Calu3 (cell line): ENCODE results near the gene ZSCAN10. TPM values are rescaled to one million over a fixed set of nuclear protein-coding genes. Genes with fewer than 3 reads are reported as not detected.

ENCODE experiments used
- BruUV-seq: library from RNA; stranded (reverse); fragments of 400-500 nt; replicated peaks from 2 replicates; lab custom pipeline; 2021; lab: Mats Ljungman, UMichigan
- CTCF ChIA-PET: fragments of 300-600 bp; sonication (Branson Sonifier 250); formaldehyde crosslinking; loops from one replicate; lab custom pipeline; 2022; ENCODE audit warnings: antibody characterized with exemption; lab: Charles Lee
- DNase-seq: peaks from one replicate; pipeline ENCODE4 v3.0.0; 2022
- H3K27ac Mint-ChIP-seq: one replicate; pipeline ENCODE4 v1.8.0; 2022; ENCODE audit warnings: mixed read lengths; ENCODE audit not compliant: unreplicated experiment
- H3K27me3 Mint-ChIP-seq: one replicate; pipeline ENCODE4 v1.8.0; 2022; ENCODE audit warnings: mixed read lengths; ENCODE audit not compliant: unreplicated experiment
- H3K36me3 Mint-ChIP-seq: one replicate; pipeline ENCODE4 v1.8.0; 2022; ENCODE audit warnings: mild to moderate bottlenecking, moderate library complexity, mixed read lengths; ENCODE audit not compliant: insufficient read depth, unreplicated experiment
- H3K4me1 Mint-ChIP-seq: one replicate; pipeline ENCODE4 v1.8.0; 2022; ENCODE audit warnings: mild to moderate bottlenecking, low read depth, mixed read lengths; ENCODE audit not compliant: unreplicated experiment
- H3K4me3 Mint-ChIP-seq: one replicate; pipeline ENCODE4 v1.8.0; 2022; ENCODE audit warnings: mild to moderate bottlenecking, low read depth, moderate library complexity, mixed read lengths; ENCODE audit not compliant: unreplicated experiment
- H3K9me3 Mint-ChIP-seq: one replicate; pipeline ENCODE4 v1.8.0; 2022; ENCODE audit warnings: low read depth, mixed read lengths; ENCODE audit not compliant: unreplicated experiment
- intact Hi-C: fragments of 100-400 bp; cut with micrococcal nuclease; formaldehyde crosslinking; loops from one replicate; pipeline ENCODE4 v1.10.0; 2022; ENCODE audit not compliant: unreplicated experiment
- total RNA-seq: library from RNA; stranded (reverse); gene quantifications from 2 replicates; pipeline ENCODE4 v1.2.3, GENCODE V29; 2022
- TF ChIP-seq, protein P1 (sequence below): fragments of 200-600 bp; IDR thresholded peaks from one replicate; pipeline ENCODE4 v1.8.0; 2022; ENCODE audit warnings: antibody characterized with exemption; ENCODE audit not compliant: unreplicated experiment

The ZSCAN10 gene
- total RNA-seq, 1 experiment from 2014 or later: not detected

DNA sequence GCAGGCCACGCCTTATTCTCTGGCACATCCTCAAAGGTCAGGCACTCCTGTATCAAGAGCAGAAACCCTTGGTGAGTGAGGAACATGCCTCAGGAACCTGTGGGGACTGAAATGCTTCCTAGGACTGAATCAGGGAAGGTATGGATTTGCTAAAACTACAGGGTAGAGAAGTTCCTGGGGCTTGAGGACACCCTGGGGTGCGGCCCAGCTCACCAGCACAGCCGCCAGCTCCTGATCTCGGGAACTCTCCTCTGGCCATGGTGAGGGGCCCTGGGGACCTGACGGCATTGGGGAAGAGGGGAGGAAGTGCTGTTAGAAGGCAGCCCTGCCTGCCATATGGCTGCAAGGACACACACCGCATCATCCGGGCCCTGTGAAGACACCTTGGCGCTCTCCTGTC is 7.5 kb downstream of the ZSCAN10 start:
- TF ChIP-seq, protein P1, sequence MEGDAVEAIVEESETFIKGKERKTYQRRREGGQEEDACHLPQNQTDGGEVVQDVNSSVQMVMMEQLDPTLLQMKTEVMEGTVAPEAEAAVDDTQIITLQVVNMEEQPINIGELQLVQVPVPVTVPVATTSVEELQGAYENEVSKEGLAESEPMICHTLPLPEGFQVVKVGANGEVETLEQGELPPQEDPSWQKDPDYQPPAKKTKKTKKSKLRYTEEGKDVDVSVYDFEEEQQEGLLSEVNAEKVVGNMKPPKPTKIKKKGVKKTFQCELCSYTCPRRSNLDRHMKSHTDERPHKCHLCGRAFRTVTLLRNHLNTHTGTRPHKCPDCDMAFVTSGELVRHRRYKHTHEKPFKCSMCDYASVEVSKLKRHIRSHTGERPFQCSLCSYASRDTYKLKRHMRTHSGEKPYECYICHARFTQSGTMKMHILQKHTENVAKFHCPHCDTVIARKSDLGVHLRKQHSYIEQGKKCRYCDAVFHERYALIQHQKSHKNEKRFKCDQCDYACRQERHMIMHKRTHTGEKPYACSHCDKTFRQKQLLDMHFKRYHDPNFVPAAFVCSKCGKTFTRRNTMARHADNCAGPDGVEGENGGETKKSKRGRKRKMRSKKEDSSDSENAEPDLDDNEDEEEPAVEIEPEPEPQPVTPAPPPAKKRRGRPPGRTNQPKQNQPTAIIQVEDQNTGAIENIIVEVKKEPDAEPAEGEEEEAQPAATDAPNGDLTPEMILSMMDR: no peak
- intact Hi-C loops: no loop called here
- Mint-ChIP-seq H3K27ac (no peak overlapping the region), H3K4me1 (no peaks in the 10 kb centered on the region), H3K27me3 (peaks cover 43% of the 10 kb centered on the region), H3K4me3 (no peak overlapping the region), H3K9me3 (no peaks in the 10 kb centered on the region), H3K36me3 (no peaks in the 10 kb centered on the region)
- no TSS peak for BruUV-seq
- no peak for DNase-seq
- CTCF ChIA-PET: no interaction called here

DNA sequence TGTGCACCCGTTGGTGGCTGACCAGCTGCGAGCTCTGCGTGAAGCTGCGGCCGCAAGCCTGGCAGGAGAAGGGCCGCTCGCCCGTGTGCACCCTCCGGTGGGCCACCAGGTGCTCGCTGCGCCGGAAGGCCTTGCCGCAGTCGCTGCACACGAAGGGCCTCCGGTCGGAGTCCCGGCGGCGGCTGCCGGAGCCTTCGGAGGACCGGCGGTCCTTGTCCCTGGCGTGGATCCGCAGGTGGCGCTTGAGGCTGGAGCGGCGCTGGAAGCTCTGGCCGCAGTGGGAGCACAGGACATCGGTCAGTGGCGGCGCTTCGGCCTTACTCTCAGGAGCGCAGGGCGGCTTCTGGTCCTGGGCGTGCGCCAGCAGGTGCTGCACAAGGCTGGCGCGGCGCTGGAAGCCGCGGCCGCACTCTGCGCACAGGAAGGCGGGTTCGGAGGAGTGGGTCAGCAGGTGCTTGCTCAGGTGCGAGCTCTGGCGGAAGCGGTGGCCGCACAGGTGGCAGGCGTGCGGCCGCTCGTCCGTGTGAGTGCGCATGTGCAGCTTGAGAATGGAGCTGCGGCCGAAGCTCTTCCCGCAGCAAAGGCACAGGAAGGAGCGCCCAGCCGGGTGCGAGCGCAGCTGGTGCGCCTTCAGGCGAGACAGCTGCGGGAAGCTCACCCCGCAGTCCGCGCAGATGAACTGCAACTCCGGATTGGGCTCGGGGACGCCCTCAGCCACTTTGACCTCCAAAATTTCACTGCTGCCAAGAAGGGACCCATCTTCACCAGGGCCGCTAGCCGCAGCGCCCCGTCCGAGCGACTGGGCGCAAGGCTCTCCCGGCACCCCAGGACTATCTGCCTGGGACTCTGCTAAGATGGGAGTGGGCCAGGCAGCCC is 9.1 kb downstream of the ZSCAN10 start:
- TF ChIP-seq, protein P1: no peak
- Mint-ChIP-seq H3K36me3 (no peaks in the 10 kb centered on the region), H3K9me3 (no peaks in the 10 kb centered on the region), H3K27me3 (peaks cover 49% of the 10 kb centered on the region), H3K4me3 (no peak overlapping the region), H3K27ac (no peak overlapping the region), H3K4me1 (no peaks in the 10 kb centered on the region)
- DNase-seq: no peak
- intact Hi-C loops: no loop called here
- CTCF ChIA-PET: no interaction called here
- BruUV-seq: no TSS peak

DNA sequence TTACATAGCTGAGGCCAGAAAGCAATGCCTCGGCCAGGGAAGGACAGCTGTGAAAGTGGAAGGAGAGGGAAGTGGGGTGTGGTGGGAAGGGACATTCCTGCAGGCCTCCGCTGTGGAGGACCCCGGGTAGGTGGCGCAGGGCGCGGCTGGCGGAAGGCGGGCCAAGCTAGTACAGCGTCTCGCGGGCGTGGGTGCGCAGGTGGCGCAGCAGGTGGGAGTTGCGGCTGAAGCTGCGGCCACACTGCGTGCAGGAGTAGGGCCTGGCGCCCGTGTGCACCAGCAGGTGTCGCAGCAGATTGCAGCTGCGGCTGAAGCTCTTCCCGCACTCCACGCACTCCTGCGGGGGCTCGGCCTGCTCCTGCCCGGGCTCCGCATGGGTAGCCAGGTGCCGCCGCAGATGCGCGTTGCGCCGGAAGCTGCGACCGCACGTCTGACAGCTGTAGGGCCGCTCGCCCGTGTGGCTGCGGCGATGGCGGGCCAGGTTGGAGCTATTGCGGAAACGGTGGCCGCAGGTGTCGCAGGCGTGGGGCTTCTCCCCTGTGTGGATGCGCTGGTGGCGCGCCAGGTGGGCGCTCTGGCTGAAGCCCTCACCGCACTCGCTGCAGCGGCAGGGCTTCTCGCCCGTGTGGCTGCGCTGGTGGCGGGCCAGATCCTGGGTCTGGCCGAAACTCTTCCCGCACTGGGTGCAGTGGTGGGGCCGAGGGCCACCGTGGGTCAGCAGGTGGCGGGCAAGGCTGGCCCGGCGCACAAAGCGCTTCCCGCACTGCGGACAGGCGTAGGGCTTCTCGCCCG is 10.0 kb downstream of the ZSCAN10 start:
- no peak overlapping the region for H3K4me3 Mint-ChIP-seq

DNA sequence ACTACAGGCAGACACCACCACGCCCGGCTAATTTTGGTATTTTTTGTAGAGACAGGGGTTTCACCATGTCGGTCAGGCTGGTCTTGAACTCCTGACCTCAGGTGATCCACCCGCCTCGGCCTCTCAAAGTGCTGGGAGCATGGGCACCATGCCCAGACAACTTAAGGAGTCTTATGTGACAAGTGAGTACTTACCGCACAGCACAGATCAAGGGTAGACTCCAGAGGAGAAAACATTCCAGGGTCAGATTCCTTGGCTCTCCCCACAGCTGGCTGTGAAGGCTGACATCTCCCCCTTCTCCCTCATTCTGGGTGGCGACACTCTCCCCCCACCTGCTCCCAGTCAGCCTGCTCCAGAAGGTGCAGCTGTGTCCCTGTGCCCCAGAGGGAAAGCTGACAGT is 10.6 kb downstream of the ZSCAN10 start:
- BruUV-seq: no TSS peak
- TF ChIP-seq, protein P1: no peak
- CTCF ChIA-PET: interaction anchor here (0.6 kb wide), 1 partner anchor 752 kb away, joined by 6 read pairs; no protein-coding TSS in a partner anchor
- DNase-seq: no peak
- Mint-ChIP-seq H3K36me3 (no peaks in the 10 kb centered on the region), H3K27me3 (peaks cover 59% of the 10 kb centered on the region), H3K9me3 (no peaks in the 10 kb centered on the region), H3K4me3 (no peak overlapping the region), H3K4me1 (no peaks in the 10 kb centered on the region), H3K27ac (no peak overlapping the region)
- intact Hi-C loops: no loop called here

More for the DNA sequence above, 10.0 kb downstream of the ZSCAN10 start:
- CTCF ChIA-PET: interaction anchor here (0.6 kb wide), 1 partner anchor 753 kb away, joined by 6 read pairs; no protein-coding TSS in a partner anchor
- H3K27ac Mint-ChIP-seq: no peak overlapping the region
- H3K4me1 Mint-ChIP-seq: no peaks in the 10 kb centered on the region
- intact Hi-C loops: no loop called here
- no peak for DNase-seq
- peaks cover 57% of the 10 kb centered on the region for H3K27me3 Mint-ChIP-seq
- H3K36me3 Mint-ChIP-seq: no peaks in the 10 kb centered on the region
- BruUV-seq: no TSS peak
- no peaks in the 10 kb centered on the region for H3K9me3 Mint-ChIP-seq
- TF ChIP-seq, protein P1: no peak
